HG03045 (cell line): Measurements from ENCODE around the gene TBCD.

ENCODE experiments used
- ATAC-seq: cut with Tn5 transposase; IDR thresholded peaks from one replicate; pipeline ENCODE4 v1.9.1; 2021; ENCODE audit warnings: mild to moderate bottlenecking, moderate library complexity; ENCODE audit not compliant: unreplicated experiment

Gene TBCD

DNA sequence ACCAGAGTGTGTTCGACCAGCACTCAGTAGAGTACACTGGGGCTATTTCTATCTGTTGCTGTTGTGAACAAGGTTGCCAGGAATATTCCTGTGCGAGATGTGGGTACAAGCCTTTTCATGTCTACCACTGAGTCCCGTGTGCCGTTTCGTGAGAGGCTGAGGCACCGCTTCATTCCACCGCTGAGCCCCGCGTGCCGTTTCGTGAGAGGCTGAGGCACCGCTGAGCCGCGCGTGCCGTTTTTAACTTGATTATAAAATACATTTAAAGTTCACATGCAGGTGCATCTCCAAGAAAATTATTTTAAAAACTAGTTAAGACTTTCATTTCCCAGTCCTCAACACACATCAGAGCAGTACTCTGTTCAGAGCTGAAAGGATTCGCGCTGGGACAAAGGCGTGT lies 166.6 kb downstream of the TBCD start:
- ATAC-seq = no peak

DNA sequence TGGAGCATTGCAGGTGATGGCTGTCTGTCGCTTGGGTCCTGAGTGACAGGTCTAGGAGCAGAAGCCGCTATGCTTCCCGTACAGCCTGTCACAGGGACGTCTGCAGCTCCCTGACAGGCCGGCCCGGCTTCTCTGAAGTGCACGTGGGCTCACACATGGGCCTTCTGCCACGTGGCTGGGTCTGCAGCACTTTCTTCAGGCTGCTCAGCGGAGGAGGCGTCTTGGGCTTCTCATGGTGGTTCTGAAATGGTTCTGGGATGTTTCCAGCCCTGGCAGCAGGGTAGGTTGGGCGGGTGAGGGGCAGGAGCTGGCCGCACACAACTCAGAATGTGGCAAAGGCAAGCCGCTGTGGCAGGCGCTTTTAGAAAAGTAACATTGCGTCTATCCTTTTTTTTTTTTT lies 168.3 kb downstream of the TBCD start:
- ATAC-seq = no peak

DNA sequence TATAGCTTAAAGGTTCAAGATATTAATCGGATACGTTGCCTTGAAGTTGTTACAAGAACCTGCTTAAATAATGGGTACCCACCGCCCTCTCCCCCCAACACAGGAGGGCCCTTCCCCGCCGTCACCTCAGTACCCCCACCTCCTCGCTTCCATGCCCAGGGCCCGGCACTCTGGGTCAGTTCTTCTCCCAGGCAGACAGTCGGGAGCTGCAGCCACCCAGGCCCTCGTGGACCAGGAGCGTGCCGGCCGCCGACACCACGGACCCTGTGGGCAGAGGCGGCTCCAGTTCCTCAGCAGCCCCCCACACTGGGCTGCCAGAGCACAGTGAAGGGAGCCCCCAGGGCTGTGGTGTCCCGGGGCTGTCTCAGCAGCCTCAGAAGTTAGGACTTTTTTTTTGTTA lies 168.8 kb downstream of the TBCD start:
- ATAC-seq = no peak

DNA sequence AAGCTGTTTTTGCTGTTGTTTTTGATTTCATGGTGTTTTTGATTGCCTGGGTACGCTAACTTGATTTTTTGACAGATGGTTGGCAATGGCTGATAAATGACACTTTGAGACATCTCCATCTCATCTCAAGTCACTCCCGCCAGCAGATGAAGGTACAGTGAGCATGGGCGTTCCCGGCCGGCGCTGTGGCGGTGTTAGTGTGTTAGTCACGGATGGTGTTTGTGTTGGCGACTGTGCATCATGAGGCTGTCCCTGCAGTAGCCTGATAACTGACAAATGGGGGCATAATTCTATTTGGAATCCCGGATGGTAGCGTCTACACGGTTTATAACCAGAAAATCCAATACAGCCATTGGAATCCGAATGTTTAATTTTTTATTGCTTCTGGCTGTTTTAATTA lies 169.6 kb downstream of the TBCD start:
- no peak for ATAC-seq

DNA sequence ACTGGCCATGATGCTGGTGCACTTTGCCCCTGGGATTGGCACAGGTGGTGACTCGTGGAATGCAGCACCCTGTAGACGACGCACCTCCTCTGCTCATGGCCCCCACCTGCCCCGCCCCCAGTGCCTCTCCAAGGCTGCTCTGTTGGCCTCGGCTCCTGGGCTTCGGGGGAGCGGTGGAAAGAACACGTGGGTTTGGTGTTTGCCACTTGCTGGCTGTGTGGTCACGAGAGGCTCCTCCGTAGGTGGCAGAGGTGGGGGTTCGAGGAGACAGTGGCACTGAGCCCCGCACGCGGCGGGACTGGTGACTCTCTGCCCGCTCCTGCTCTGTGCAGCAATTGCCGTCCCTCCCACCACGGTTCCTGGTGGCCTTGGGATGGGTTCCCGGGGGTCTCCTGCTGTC lies 170.8 kb downstream of the TBCD start:
- no peak for ATAC-seq

DNA sequence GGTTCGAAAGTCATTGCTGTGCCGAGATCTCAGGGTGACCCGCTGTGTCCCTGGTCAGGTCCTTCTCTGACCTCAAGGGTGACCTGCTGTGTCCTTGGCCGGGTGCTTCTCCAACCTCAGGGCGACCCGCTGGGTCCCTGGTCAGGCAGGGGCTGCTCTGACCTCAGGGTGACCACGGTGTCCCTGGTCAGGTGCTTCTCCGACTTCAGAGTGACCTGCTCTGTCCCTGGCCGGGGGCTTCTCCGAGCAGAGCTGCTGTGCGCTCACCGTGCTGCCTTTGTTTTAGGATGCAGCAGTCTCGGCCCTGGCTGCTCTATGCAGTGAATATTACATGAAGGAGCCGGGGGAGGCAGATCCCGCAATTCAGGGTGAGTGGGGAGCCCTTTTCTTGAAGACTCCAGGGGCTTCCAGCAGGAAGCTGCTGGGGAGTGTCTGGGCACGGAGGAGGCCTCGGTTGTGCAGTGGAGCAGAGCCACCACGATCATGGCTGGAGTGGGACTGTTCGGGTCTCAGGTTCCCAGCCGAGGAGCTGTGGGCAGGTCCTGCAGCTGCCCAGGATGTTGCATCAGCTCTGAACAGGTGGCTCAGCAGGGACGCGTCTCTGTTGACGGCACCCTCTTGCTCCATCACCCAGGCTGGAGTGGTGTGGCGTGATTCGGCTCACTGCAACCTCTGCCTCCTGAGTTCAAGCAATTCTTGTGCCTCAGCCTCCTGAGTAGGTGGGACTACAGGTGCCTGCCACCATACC lies 171.7 kb downstream of the TBCD start:
- ATAC-seq = no peak

DNA sequence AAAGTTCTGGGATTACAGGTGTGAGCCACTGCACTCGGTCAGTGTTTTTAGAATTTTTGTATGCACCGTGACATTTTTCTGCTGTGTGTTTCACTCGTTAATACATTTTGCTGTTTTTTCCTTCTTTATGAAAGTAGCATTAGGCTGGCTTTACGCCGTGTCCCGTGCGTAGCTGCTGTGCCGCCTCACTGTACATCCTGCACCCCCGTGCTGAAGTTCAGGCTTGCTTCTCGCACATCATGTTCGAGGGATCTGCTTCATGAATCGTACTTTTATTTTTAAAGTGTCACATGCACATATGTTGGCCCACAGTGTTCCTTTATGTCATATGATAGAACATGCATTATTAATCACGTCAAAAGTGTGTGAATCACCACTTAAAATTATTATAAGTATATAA lies 172.3 kb downstream of the TBCD start:
- no peak for ATAC-seq

DNA sequence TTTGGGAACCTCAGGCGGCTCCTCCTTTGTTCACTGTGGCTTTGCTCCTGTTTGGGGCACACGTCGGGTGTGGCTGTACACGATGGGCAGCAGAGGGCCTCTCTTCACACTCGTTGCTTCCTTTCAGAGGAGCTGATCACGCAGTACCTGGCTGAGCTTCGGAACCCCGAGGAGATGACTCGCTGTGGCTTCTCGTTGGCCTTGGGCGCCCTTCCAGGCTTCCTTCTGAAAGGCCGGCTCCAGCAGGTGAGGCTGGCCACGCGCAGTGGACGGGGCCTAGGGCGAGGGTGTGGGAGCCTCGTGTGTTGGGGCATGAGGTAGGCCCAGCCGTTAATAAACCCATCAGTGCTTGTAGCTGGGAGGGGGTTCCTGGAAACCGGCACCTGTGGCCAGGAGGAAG lies 172.9 kb downstream of the TBCD start:
- ATAC-seq = no peak

DNA sequence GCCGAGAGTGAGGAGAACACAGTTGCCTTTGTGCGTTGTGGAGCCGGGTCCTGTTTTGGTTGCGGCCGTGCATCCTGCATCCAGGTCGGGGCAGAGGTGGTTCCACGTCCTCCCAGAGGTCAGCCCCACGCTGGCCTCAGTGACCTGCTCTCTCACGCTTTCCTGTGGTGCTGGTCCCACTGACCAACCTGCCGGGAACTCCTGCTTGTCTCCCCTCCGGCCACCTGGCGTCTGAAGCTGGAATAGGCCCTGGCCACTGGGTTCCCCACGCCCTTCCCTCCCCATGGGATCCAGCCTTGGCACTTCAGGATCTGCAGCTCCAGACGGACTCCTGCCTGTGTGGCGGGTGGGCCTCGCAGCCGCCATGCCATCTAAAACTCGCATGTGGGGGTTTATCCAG lies 173.5 kb downstream of the TBCD start:
- ATAC-seq = no peak

DNA sequence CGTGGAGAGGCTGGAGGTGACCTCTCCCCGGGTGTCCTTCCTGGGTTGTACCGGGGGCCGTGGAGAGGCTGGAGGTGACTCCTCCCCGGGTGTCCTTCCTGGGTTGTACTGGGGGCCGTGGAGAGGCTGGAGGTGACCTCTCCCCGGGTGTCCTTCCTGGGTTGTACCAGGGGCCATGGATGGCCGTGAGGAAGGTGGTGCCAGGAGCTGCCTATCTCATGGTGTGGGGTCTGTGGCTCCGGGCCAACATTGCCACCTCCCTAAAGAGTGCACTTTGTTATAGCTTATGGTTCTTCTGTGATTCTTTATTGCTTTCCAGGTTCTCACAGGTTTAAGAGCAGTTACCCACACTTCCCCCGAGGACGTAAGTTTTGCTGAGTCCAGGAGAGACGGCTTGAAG lies 174.2 kb downstream of the TBCD start:
- ATAC-seq = no peak

DNA sequence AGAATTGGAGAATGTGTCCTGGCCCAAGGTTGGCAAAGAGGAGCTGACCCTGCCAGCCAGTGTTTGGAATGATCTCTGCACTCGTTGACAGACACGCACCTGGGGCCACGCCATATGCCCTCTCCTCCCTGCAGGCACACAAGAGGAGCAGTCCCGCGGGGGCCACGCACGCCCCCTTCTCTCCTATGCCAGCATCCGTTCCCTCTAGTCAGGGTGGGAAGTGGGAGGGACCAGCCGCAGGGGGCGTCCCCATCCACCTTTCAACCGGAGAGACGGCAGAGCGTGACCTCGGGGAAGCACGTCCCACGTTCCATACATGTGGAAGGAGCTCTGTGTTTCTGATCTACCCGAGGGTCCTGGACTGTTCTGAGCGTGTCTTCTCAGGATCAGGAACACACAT lies 174.9 kb downstream of the TBCD start:
- ATAC-seq = no peak

DNA sequence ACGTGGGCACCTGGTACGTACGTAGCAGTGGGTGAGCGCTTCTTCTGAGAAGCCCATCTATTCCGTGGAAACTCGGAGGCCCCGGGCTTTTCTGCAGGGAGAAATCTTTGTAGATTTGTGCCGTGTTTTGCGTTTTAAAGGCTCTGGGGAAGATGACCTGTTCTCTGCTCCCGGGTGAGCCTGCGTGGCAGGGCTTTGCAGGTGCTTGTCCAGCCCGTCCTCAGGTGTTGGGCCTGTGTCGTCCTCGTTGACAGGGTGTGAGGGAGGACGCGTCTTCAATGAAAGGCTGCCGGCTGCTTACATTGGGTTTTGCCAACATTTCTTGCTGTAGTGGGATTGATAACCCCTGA lies 175.4 kb downstream of the TBCD start:
- ATAC-seq = no peak

DNA sequence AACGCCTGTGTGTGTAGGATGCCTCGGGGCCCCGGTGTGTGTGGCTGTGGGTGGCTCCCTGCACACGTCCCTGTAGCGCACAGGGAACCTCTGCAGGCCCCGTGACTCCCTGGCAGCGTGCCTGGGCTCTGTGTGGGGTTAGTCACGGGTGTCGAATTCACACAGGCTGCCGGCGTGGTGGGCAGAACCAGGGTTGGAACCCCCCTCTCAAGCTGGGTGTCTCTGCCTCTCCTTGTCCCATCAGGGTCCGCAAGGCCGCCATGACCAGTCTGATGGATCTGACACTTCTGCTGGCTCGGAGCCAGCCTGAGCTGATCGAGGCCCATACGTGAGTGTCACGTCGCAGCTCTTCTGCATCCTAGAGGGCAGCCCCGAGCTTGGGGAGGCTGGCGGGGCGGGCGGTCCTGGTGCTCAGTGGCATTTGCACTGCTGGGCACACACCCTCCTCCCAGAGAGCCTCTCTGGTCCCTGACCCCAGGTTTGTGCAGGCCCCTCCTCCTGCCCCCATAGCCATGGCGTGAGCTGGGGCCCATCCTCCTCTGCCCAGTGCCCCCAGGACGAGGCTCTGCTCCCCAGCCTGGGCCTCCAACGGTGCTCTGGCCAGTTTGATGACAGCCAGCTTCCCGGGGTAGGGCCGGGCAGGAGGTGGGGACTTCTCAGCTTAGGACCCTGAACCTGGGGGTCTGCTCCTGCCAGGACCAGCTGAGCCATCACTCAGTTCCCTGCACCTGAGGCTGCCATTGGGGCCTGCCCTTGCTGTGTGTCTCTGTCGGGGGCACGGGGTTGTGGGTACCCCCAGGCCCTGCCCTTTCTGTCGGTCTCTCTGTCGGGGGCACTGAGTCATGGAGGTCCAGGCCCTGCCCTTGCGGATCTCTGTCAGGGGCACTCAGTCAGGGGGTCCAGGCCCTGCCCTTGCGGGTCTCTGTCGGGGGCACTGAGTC lies 176.1 kb downstream of the TBCD start:
- no peak for ATAC-seq

DNA sequence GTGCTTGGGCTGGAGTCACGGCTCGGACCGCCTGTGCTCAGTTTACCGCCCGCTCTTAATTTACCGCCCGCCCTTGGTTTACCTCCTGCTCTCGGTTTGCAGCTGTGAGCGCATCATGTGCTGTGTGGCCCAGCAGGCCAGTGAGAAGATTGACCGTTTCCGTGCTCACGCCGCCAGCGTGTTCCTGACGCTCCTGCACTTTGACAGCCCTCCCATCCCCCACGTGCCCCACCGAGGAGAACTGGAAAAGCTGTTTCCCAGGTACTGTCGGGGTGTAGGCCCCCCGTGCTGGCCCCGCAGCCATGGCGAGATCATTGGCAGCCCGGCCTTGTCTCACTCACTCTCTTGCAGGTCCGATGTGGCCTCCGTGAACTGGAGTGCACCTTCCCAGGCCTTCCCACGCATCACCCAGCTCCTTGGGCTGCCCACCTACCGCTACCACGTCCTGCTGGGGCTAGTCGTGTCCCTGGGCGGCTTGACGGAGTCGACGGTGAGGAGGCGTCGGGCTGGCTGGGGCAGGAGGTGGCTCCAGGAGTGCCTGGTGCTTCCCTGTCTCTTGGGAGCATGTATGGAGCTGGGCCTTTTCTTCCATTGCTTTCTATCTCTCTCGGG lies 177.3 kb downstream of the TBCD start:
- ATAC-seq = no peak

DNA sequence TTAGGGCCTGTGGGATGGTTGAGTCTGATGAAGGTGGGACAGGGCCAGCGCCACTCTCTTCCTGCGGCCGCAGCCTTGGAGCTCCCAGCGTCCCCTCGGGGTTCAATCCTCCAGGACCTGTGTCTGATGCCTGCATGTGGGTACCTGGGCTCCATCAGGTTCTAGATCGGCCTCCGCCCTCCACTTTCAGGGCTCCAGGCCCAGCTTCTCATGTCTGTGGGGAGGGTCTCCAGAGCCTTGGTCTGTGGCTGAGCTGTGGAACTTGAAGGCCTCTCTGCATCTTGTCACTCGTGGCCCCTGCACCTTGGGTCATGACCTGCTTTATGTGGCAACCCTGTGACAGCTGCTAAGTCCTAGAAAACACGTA lies 177.8 kb downstream of the TBCD start:
- no peak for ATAC-seq

DNA sequence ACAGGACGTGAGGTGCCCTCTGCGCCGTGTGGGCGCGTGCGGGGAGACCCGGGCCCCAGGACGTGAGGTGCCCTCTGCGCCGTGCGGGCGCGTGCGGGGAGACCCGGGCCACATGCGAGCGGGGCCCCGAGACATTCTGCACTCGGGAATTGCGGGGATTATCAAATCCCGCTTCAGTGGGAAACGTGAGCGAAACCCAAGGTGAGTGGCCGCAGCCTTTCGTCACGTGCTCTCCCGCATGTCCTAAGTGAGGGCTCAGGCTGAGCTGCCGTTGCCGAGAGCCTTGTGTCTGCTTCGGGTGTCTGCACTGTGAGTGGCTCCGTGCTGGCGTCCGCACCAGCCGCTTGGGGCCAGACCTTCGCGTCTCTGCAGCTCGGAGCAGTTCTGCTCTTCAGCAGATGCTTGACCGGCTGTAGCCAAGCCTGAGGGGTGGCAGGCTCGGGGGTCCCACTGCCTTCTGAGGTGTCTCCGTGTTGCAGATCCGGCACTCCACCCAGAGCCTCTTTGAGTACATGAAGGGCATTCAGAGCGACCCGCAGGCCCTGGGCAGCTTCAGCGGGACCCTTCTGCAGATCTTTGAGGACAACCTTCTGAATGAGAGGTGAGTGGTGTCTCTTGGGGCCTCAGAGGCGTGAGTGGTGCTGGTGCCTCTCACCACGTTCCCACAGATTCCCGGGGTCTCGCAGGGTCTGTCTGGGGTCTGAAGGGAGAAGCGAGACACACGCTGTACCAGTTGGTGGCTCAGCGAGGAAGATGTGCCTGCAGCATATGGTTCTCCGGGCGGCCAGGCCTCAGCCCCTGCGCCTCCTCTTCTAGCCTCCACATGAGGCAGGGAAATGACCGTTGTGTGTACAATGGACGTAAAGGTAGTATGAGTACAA lies 178.4 kb downstream of the TBCD start:
- ATAC-seq = no peak

DNA sequence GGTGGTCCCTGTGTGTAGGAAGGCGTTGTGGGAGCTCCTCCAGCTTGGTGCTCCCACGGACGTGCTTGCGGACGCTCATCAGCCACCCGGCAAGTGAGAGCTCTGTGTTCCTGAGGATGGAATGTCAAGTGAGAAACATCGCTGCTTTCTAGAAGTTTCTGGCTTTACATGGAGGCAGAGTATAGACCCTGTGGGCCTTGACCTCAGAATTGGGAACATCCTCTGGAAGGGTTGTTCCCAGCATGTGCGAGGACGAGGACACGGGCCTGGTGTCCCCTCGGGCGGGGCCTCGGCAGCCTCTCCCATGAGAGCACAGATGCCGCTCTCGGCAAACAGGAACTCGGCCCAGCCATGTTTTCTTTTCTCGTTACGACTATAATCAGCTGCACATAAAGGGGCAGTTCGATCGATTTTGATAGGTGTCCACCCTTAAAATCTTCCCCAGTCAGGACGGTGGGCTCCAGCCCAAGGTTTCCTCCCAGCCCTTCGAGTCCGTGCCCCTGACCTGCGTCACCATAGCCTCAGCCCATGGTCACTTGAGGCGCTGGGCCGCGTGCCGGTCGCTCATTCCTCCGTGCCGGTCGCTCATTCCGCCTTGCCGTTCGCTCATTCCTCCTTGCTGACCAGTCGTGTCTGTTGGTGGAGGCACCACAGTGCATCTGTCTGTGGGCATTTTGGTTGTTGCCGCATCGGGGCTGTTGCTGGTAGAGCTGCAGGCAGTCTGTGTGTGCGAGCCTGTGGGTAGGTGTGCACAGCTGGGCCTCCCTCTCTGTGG lies 179.2 kb downstream of the TBCD start:
- ATAC-seq = no peak

DNA sequence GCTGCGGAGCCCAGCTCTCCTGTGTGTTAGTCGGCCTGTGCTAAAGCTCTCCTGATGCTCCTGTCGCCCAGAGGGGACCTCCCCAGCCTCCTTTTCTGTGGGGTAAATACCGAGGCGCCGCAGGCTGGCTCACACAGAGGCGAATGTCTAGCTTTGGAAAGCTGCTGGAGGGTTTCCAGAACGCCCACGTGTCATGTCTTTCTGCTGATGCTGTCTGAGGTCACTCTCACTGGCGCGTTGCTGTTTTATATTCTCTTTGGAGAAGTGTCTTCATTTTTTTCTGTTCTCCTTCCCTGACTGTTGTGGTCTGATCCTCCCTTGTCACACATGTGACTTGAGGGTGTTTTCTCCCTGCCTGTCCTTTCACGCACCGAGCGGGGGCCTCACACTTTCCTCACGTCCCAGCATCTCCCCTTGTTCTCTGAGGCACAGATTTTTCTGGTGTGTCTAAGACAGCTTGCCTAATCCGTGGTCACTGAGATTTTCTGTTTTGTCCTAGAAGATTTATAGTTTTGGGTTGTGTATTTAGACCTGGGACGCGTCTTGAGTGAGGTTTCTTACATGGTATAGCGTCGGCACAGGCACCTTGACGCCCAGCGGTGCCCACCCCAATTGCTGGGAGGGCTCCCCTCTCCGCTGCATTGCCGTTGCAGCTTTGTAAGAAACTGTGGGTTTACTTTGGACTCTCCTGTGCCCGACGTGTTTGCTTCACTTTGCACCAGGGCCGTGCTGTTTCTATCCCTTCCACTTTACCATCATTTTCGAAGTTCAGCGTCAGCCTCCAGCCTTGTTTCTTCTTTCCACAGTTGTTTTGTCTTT lies 180.0 kb downstream of the TBCD start:
- no peak for ATAC-seq

DNA sequence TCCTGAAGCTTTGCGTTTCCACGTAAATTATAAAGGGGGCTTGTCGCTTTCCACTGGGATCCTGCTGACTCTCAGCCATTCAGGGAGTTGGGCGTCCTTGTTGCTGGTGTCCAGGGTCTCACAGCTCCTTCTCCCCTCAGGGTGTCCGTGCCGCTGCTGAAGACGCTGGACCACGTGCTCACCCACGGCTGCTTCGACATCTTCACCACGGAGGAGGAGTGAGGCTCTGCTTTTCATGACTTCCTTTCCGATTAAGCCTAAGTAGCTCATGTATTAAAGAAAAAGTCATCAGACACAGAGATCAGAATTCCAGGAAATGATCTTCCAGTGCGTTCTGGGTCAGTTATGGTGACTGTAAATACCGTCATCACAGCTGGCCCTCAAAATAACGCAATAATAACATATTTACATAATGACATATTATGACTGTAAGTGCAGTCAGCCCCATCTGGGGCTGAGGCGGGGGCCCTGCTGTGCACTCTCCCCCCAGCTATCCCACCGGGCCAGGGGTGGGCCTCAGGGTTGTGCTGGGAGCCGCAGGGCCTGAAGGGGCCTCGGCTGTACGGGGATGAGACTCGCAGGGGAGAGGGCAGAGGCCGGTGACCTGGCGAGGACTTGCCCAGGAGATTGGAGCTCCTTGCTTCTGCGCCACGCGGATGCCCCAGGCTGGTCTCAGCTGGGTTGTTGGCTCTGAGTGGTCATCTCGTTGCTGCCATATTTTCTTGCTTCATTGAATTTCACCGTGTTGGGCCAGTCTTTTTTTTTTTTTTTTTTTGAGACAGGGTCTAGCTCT lies 180.8 kb downstream of the TBCD start:
- no peak for ATAC-seq
